Right kidney (tissue), 1 donor: ENCODE results near the gene HOXB4.
A peak's percentile ranks its signal among the peaks of the same experiment; 100 is the strongest.

Experiments
- DNase-seq: peaks from one replicate; pipeline ENCODE4 v3.0.0-alpha.2; 2016

Gene HOXB4

GRCh38 chr17:48615963-48616716, 38.0 kb upstream of the HOXB4 start:
- peak; percentile 77 for DNase-seq

- DNase-seq, result peak; percentile 72
These were observed 37.2 kb upstream of the HOXB4 start, which contains the start of gene HOXB8 for GRCh38 chr17:48615047-48615962. HOXB8 (minus strand) TSS chr17:48615292; CDS start chr17:48614704, 588 bp downstream.

GRCh38 chr17:48613862-48614694, 35.9 kb upstream of the HOXB4 start:
- DNase-seq, result peak; percentile 90

- DNase-seq, result peak; percentile 74
These were observed 34.9 kb upstream of the HOXB4 start for GRCh38 chr17:48612854-48613691.

GRCh38 chr17:48612456-48612853, 34.3 kb upstream of the HOXB4 start:
- DNase-seq, result peak; percentile 73

- DNase-seq, result peak; percentile 89
These were observed 33.7 kb upstream of the HOXB4 start for GRCh38 chr17:48611681-48612455.

- DNase-seq, result no peak
These were observed 33.1 kb upstream of the HOXB4 start for GRCh38 chr17:48611213-48611612.

GRCh38 chr17:48610282-48611211, 32.4 kb upstream of the HOXB4 start, which contains the start of gene HOXB7:
HOXB7 (minus strand) TSS chr17:48611017; CDS start chr17:48610918, 99 bp downstream.
- peak; percentile 90 for DNase-seq

GRCh38 chr17:48609759-48610281, 31.7 kb upstream of the HOXB4 start:
- DNase-seq, result no peak

- DNase-seq, result no peak
These were observed 30.9 kb upstream of the HOXB4 start for GRCh38 chr17:48609033-48609432.

GRCh38 chr17:48608494-48608834, 30.3 kb upstream of the HOXB4 start:
- DNase-seq, result no peak

GRCh38 chr17:48606892-48607614, 28.9 kb upstream of the HOXB4 start:
- DNase-seq, result no peak

- DNase-seq, result peak; percentile 81
These were observed 28.1 kb upstream of the HOXB4 start for GRCh38 chr17:48605991-48606891.

GRCh38 chr17:48605409-48605919, 27.3 kb upstream of the HOXB4 start:
- no peak for DNase-seq

GRCh38 chr17:48604770-48605329, 26.7 kb upstream of the HOXB4 start, which contains the start of gene HOXB6:
HOXB6 (minus strand) TSS chr17:48604986; CDS start chr17:48598150, 6,836 bp downstream.
- peak; percentile 81 for DNase-seq

GRCh38 chr17:48603959-48604769, 26.0 kb upstream of the HOXB4 start:
- no peak for DNase-seq
